AG09319 (cell line): ENCODE data around the gene SLC25A26.

Source experiments
- DNase-seq: peaks from one replicate; pipeline ENCODE4 v3.0.0-alpha.2; 2010; ENCODE audit warnings: low read depth; ENCODE audit errors: extremely low read depth
- CTCF ChIP-seq: IDR thresholded peaks from 2 replicates; pipeline ENCODE4 v1.5.1; 2011; ENCODE audit warnings: low read depth, mild to moderate bottlenecking, inconsistent platforms, low read length, moderate library complexity

SLC25A26 gene

GRCh38 chr3:66425576-66426114, 204.8 kb downstream of the SLC25A26 start:
- DNase-seq: no peak
- no peak for TF ChIP-seq CTCF

- no peak for DNase-seq
- no peak for TF ChIP-seq CTCF
Measured at GRCh38 chr3:66426135-66426534, 205.3 kb downstream of the SLC25A26 start.

GRCh38 chr3:66427352-66427751, 206.6 kb downstream of the SLC25A26 start:
- no peak for DNase-seq
- TF ChIP-seq CTCF: no peak

- no peak for DNase-seq
- no peak for TF ChIP-seq CTCF
Measured at GRCh38 chr3:66427951-66428474, 207.2 kb downstream of the SLC25A26 start.
